ENCODE data around the gene GPR89B. TPM values are rescaled to one million over a fixed set of nuclear protein-coding genes. Genes with fewer than 3 reads are reported as not detected.

The GPR89B gene
- total and polyA plus RNA-seq, 4 experiments from 2014 or later = 14.9 to 31.9 (median 24.1) TPM

GRCh38 chr1:147892731-147893214, 35.4 kb upstream of the GPR89B start:
- Mint-ChIP-seq H3K36me3 (no peaks in the 10 kb centered on the region), H3K27ac (peak overlapping the region in 1 of 7 donors; percentile 40), H3K9me3 (no peaks in the 10 kb centered on the region), H3K4me3 (no peak overlapping the region), H3K4me1 (peaks cover 0 to 9% (median under 1%) of the 10 kb centered on the region in 4 donors), H3K27me3 (peaks cover 1 to 3% of the 10 kb centered on the region in 2 donors)
- H3K9me3 ChIP-seq (ENCODE audit: control insufficient read depth in 1 of 2, low read length in 2 of 2) = no peaks in the 10 kb centered on the region
- H3K27ac ChIP-seq (ENCODE audit: low read depth, low read length) = no peak overlapping the region
- ChIA-PET CTCF (ENCODE audit: partially characterized antibody) (interaction anchor here (0.7 to 2.8 kb wide), 45 partner anchors 8 to 624 kb away, joined by 3 to 43 read pairs (median 4); partner anchors contain the start of gene GJA8), POLR2A (ENCODE audit: partially characterized antibody) (interaction anchor here (1.0 kb wide), 1 partner anchor 293 kb away, joined by 3 read pairs; no protein-coding TSS in a partner anchor)
- H3K27me3 ChIP-seq (ENCODE audit: insufficient read depth, low read length) = no peaks in the 10 kb centered on the region
- H3K36me3 ChIP-seq (ENCODE audit: insufficient read depth, low read length) = no peaks in the 10 kb centered on the region
- peak; percentile 35 to 46 (median 41) for DNase-seq
- intact Hi-C loops (cut with micrococcal nuclease) = loop anchor here (1.0 kb wide), 5 partner anchors 168 to 619 kb away; no protein-coding TSS in a partner anchor
- H3K4me1 ChIP-seq (ENCODE audit: insufficient read depth, low read length) = no peaks in the 10 kb centered on the region
- H3K4me3 ChIP-seq (ENCODE audit: low read length in 2 of 2) = no peak overlapping the region

GRCh38 chr1:147895123-147895522, 33.1 kb upstream of the GPR89B start:
- H3K27ac Mint-ChIP-seq = peak overlapping the region in 1 of 7 donors; percentile 55
- CTCF ChIA-PET (ENCODE audit: partially characterized antibody) = interaction anchor here (0.9 to 1.4 kb wide), 6 partner anchors 10 to 401 kb away, joined by 3 to 5 read pairs (median 3); no protein-coding TSS in a partner anchor
- H3K4me1 ChIP-seq (ENCODE audit: insufficient read depth, low read length) = no peaks in the 10 kb centered on the region
- no peak overlapping the region for H3K27ac ChIP-seq (ENCODE audit: low read depth, low read length)
- DNase-seq = no peak
- peaks cover 1 to 3% of the 10 kb centered on the region in 2 donors for H3K27me3 Mint-ChIP-seq
- no peaks in the 10 kb centered on the region for H3K27me3 ChIP-seq (ENCODE audit: insufficient read depth, low read length)
- no peak overlapping the region for H3K4me3 ChIP-seq (ENCODE audit: low read length in 2 of 2)
- no peaks in the 10 kb centered on the region for H3K36me3 ChIP-seq (ENCODE audit: insufficient read depth, low read length)
- peaks cover 0 to 3% (median under 1%) of the 10 kb centered on the region in 4 donors for H3K4me1 Mint-ChIP-seq
- POLR2A ChIA-PET (ENCODE audit: partially characterized antibody) = no interaction called here
- no peaks in the 10 kb centered on the region for H3K9me3 Mint-ChIP-seq
- no peaks in the 10 kb centered on the region for H3K9me3 ChIP-seq (ENCODE audit: control insufficient read depth in 1 of 2, low read length in 2 of 2)
- H3K36me3 Mint-ChIP-seq = no peaks in the 10 kb centered on the region
- no peak overlapping the region for H3K4me3 Mint-ChIP-seq
- intact Hi-C loops (cut with micrococcal nuclease) = no loop called here

GRCh38 chr1:147897029-147897752, 31.0 kb upstream of the GPR89B start:
- H3K27ac ChIP-seq (ENCODE audit: low read depth, low read length) = no peak overlapping the region
- DNase-seq = no peak
- POLR2A ChIA-PET (ENCODE audit: partially characterized antibody) = no interaction called here
- no peaks in the 10 kb centered on the region for H3K36me3 Mint-ChIP-seq
- CTCF ChIA-PET (ENCODE audit: partially characterized antibody) = interaction anchor here (1.1 kb wide), 2 partner anchors 8 to 385 kb away, joined by 3 read pairs; no protein-coding TSS in a partner anchor
- H3K36me3 ChIP-seq (ENCODE audit: insufficient read depth, low read length) = no peaks in the 10 kb centered on the region
- H3K9me3 ChIP-seq (ENCODE audit: control insufficient read depth in 1 of 2, low read length in 2 of 2) = no peaks in the 10 kb centered on the region
- no peaks in the 10 kb centered on the region for H3K27me3 ChIP-seq (ENCODE audit: insufficient read depth, low read length)
- no peaks in the 10 kb centered on the region for H3K4me1 ChIP-seq (ENCODE audit: insufficient read depth, low read length)
- H3K4me3 ChIP-seq (ENCODE audit: low read length in 2 of 2) = no peak overlapping the region
- no peak overlapping the region for H3K27ac Mint-ChIP-seq
- H3K9me3 Mint-ChIP-seq = no peaks in the 10 kb centered on the region
- H3K4me3 Mint-ChIP-seq = no peak overlapping the region
- peaks cover 1 to 7% of the 10 kb centered on the region in 2 donors for H3K27me3 Mint-ChIP-seq
- H3K4me1 Mint-ChIP-seq = no peaks in the 10 kb centered on the region
- intact Hi-C loops (cut with micrococcal nuclease) = no loop called here

GRCh38 chr1:147897789-147898188, 30.4 kb upstream of the GPR89B start:
- H3K36me3 ChIP-seq (ENCODE audit: insufficient read depth, low read length) = no peaks in the 10 kb centered on the region
- H3K27me3 ChIP-seq (ENCODE audit: insufficient read depth, low read length) = no peaks in the 10 kb centered on the region
- no peaks in the 10 kb centered on the region for H3K9me3 ChIP-seq (ENCODE audit: control insufficient read depth in 1 of 2, low read length in 2 of 2)
- DNase-seq = no peak
- H3K9me3 Mint-ChIP-seq = no peaks in the 10 kb centered on the region
- CTCF ChIA-PET (ENCODE audit: partially characterized antibody) = no interaction called here
- H3K27ac ChIP-seq (ENCODE audit: low read depth, low read length) = no peak overlapping the region
- intact Hi-C loops (cut with micrococcal nuclease) = no loop called here
- H3K27me3 Mint-ChIP-seq = peaks cover under 1 to 5% of the 10 kb centered on the region in 2 donors
- no peak overlapping the region for H3K4me3 Mint-ChIP-seq
- POLR2A ChIA-PET (ENCODE audit: partially characterized antibody) = no interaction called here
- no peaks in the 10 kb centered on the region for H3K4me1 Mint-ChIP-seq
- H3K27ac Mint-ChIP-seq = no peak overlapping the region
- no peak overlapping the region for H3K4me3 ChIP-seq (ENCODE audit: low read length in 2 of 2)
- H3K4me1 ChIP-seq (ENCODE audit: insufficient read depth, low read length) = no peaks in the 10 kb centered on the region
- no peaks in the 10 kb centered on the region for H3K36me3 Mint-ChIP-seq

GRCh38 chr1:147902253-147902845, 25.9 kb upstream of the GPR89B start, which contains the start of gene GJA8:
Gene GJA8, plus strand, starts transcription at chr1:147902795. Its CDS starts 5,161 bp downstream, at chr1:147907956.
- Histone ChIP-seq H3K4me1 (ENCODE audit: insufficient read depth, low read length) (no peaks in the 10 kb centered on the region), H3K36me3 (ENCODE audit: insufficient read depth, low read length) (no peaks in the 10 kb centered on the region), H3K9me3 (ENCODE audit: control insufficient read depth in 1 of 2, low read length in 2 of 2) (no peaks in the 10 kb centered on the region), H3K27me3 (ENCODE audit: insufficient read depth, low read length) (no peaks in the 10 kb centered on the region), H3K27ac (ENCODE audit: low read depth, low read length) (no peak within 1 kb of the TSS), H3K4me3 (ENCODE audit: low read length in 2 of 2) (no peak within 1 kb of the TSS)
- CTCF ChIA-PET (ENCODE audit: partially characterized antibody) = interaction anchor here (1.5 to 5.5 kb wide), 2 partner anchors 9 to 10 kb away, joined by 8 to 28 read pairs; no protein-coding TSS in a partner anchor
- Mint-ChIP-seq H3K36me3 (no peaks in the 10 kb centered on the region), H3K9me3 (no peaks in the 10 kb centered on the region), H3K4me1 (peaks cover 3 to 5% (median 4%) of the 10 kb centered on the region in 4 donors), H3K27me3 (peaks cover 0 to 4% of the 10 kb centered on the region in 2 donors), H3K27ac (no peak within 1 kb of the TSS), H3K4me3 (no peak within 1 kb of the TSS)
- POLR2A ChIA-PET (ENCODE audit: partially characterized antibody) = no interaction called here
- intact Hi-C loops (cut with micrococcal nuclease) = no loop called here
- DNase-seq = no peak

- no peak overlapping the region for H3K4me3 ChIP-seq (ENCODE audit: low read length in 2 of 2)
These were observed 23.5 kb upstream of the GPR89B start for GRCh38 chr1:147904726-147905125.

More at GRCh38 chr1:147904726-147905125, 23.5 kb upstream of the GPR89B start:
- H3K36me3 ChIP-seq (ENCODE audit: insufficient read depth, low read length) = no peaks in the 10 kb centered on the region
- H3K4me1 Mint-ChIP-seq = peaks cover 3 to 5% (median 4%) of the 10 kb centered on the region in 4 donors
- H3K4me3 Mint-ChIP-seq = no peak overlapping the region
- intact Hi-C loops (cut with micrococcal nuclease) = no loop called here
- H3K9me3 ChIP-seq (ENCODE audit: control insufficient read depth in 1 of 2, low read length in 2 of 2) = no peaks in the 10 kb centered on the region
- ChIA-PET CTCF (ENCODE audit: partially characterized antibody) (interaction anchor here (1.2 to 5.5 kb wide), 3 partner anchors 8 to 12 kb away, joined by 3 to 28 read pairs (median 3); no protein-coding TSS in a partner anchor), POLR2A (ENCODE audit: partially characterized antibody) (no interaction called here)
- peaks cover 2 to 4% of the 10 kb centered on the region in 2 donors for H3K27me3 Mint-ChIP-seq
- no peaks in the 10 kb centered on the region for H3K9me3 Mint-ChIP-seq
- H3K27me3 ChIP-seq (ENCODE audit: insufficient read depth, low read length) = no peaks in the 10 kb centered on the region
- no peaks in the 10 kb centered on the region for H3K36me3 Mint-ChIP-seq
- H3K4me1 ChIP-seq (ENCODE audit: insufficient read depth, low read length) = no peaks in the 10 kb centered on the region
- H3K27ac ChIP-seq (ENCODE audit: low read depth, low read length) = no peak overlapping the region
- no peak overlapping the region for H3K27ac Mint-ChIP-seq
- DNase-seq = no peak
